Measurements from ENCODE around the gene KRT74.

Gene KRT74

DNA sequence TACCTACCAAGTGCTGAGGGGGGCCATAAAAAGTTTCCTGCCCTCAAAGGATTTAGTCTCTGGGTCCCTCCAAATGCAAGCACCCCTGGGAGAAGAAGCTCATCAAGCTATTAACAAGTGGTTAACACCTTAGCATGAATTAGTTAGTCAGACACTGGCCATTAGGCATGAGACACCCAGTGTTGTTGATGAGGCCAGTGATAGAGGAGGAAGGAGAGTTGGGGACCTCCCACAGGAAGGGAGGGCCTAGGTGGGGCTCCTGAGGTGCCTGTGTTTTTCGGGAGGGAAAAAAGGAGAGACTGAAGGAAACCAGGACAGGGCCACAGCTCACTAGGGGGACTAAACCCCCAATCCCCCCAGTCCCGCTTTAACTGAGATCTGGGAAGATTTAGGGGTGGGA lies 16.2 kb downstream of the KRT74 start:
- Histone ChIP-seq H4K20me1 (ENCODE audit: low read depth, low read length) (no peaks in the 10 kb centered on the region), H3K4me2 (ENCODE audit: low read depth, low read length, poor library complexity, severe bottlenecking) (no peak overlapping the region), H3K4me3 (ENCODE audit: insufficient read depth, low read length, poor library complexity, severe bottlenecking) (no peak overlapping the region), H3K36me3 (ENCODE audit: low read length) (no peaks in the 10 kb centered on the region), H3K9me3 (ENCODE audit: insufficient read depth, low read length) (no peaks in the 10 kb centered on the region), H3F3A (ENCODE audit: insufficient read depth) (no peaks in the 10 kb centered on the region), H3K9ac (ENCODE audit: low read length) (no peak overlapping the region), H3K9me2 (replicated peaks; ENCODE audit: insufficient read depth, low read length) (no peaks in the 10 kb centered on the region), H3K79me2 (ENCODE audit: insufficient read depth, low read length) (no peaks in the 10 kb centered on the region), H2AFZ (ENCODE audit: low read depth, low read length, severe bottlenecking) (no peak overlapping the region), H3K27me3 (ENCODE audit: low read length) (no peaks in the 10 kb centered on the region), H3K27ac (ENCODE audit: low read depth, low read length) (no peak overlapping the region)
- no peak for TF ChIP-seq EZH2phosphoT487 (conservative IDR thresholded peaks at IDR 0.05; ENCODE audit: low read length)
- TF ChIP-seq, protein P1, sequence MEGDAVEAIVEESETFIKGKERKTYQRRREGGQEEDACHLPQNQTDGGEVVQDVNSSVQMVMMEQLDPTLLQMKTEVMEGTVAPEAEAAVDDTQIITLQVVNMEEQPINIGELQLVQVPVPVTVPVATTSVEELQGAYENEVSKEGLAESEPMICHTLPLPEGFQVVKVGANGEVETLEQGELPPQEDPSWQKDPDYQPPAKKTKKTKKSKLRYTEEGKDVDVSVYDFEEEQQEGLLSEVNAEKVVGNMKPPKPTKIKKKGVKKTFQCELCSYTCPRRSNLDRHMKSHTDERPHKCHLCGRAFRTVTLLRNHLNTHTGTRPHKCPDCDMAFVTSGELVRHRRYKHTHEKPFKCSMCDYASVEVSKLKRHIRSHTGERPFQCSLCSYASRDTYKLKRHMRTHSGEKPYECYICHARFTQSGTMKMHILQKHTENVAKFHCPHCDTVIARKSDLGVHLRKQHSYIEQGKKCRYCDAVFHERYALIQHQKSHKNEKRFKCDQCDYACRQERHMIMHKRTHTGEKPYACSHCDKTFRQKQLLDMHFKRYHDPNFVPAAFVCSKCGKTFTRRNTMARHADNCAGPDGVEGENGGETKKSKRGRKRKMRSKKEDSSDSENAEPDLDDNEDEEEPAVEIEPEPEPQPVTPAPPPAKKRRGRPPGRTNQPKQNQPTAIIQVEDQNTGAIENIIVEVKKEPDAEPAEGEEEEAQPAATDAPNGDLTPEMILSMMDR (IDR thresholded peaks at IDR 0.05; ENCODE audit: insufficient read depth, low read length, poor library complexity, severe bottlenecking): no peak

DNA sequence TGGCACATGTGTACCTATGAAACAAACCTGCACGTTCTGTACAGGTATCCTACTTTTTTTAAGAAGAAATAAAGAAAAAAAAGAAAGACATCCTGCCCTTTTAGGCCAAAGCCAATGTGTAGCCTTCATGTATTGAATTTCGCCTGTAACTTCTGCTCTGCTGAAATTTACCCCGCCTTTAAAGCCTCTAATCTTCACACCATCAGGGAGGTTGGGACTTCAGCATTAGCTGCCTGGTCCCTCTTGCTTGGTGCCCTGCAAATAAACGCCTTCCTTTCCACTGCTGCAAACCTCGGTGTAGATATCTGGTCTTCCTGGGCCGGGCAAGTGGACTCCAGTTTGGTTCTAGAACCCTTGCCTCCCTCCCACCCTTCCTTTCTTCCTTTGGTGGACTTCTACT lies 18.1 kb downstream of the KRT74 start:
- Histone ChIP-seq H3K36me3 (ENCODE audit: low read length) (no peaks in the 10 kb centered on the region), H3K4me3 (ENCODE audit: insufficient read depth, low read length, poor library complexity, severe bottlenecking) (no peak overlapping the region), H3K9me2 (replicated peaks; ENCODE audit: insufficient read depth, low read length) (no peaks in the 10 kb centered on the region), H3K4me2 (ENCODE audit: low read depth, low read length, poor library complexity, severe bottlenecking) (no peak overlapping the region), H3K9me3 (ENCODE audit: insufficient read depth, low read length) (no peaks in the 10 kb centered on the region), H3K79me2 (ENCODE audit: insufficient read depth, low read length) (no peaks in the 10 kb centered on the region), H2AFZ (ENCODE audit: low read depth, low read length, severe bottlenecking) (no peak overlapping the region), H3K27me3 (ENCODE audit: low read length) (no peaks in the 10 kb centered on the region), H3K9ac (ENCODE audit: low read length) (no peak overlapping the region), H4K20me1 (ENCODE audit: low read depth, low read length) (no peaks in the 10 kb centered on the region), H3F3A (ENCODE audit: insufficient read depth) (no peaks in the 10 kb centered on the region), H3K27ac (ENCODE audit: low read depth, low read length) (no peak overlapping the region)
- TF ChIP-seq, protein P1 (IDR thresholded peaks at IDR 0.05; ENCODE audit: insufficient read depth, low read length, poor library complexity, severe bottlenecking): no peak
- no peak for TF ChIP-seq EZH2phosphoT487 (conservative IDR thresholded peaks at IDR 0.05; ENCODE audit: low read length)

DNA sequence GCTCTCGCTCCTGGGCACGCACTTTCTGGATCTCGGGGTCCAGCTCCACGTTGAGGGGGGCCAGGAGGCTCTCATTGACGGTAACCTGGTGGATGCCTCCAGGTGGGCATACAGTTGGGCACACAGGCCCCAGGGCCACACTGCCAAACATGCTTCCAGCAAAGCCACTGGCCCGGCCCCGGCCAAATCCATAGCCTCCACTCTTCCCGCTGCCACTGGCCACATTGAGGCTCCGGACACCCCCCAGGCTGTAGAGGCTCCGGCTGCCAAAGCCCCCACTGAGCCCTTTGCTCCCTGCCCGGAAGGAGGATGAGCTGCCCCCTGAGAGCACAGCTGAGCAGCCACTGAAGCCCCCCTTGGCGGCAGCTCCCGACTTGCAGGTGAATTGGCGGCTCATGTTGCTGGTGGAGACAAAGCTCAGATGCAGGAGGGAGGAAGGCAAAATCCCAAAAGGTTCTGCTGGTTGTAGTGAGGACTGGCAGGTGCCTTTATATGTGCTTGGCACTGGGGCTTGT lies 20.9 kb downstream of the KRT74 start, which contains the start of gene KRT71:
KRT71 (minus strand) TSS at position 465 of the 515 bp plus-strand sequence; CDS start at position 397, 68 bp downstream.
- H3F3A ChIP-seq (ENCODE audit: insufficient read depth): no peaks in the 10 kb centered on the region
- H3K9ac ChIP-seq (ENCODE audit: low read length): no peak within 1 kb of the TSS
- H3K27me3 ChIP-seq (ENCODE audit: low read length): no peaks in the 10 kb centered on the region
- no peaks in the 10 kb centered on the region for H3K36me3 ChIP-seq (ENCODE audit: low read length)
- H3K9me3 ChIP-seq (ENCODE audit: insufficient read depth, low read length): no peaks in the 10 kb centered on the region
- no peaks in the 10 kb centered on the region for H4K20me1 ChIP-seq (ENCODE audit: low read depth, low read length)
- H3K9me2 ChIP-seq (replicated peaks; ENCODE audit: insufficient read depth, low read length): no peaks in the 10 kb centered on the region
- no peak within 1 kb of the TSS for H3K4me2 ChIP-seq (ENCODE audit: low read depth, low read length, poor library complexity, severe bottlenecking)
- no peaks in the 10 kb centered on the region for H3K79me2 ChIP-seq (ENCODE audit: insufficient read depth, low read length)
- no peak within 1 kb of the TSS for H2AFZ ChIP-seq (ENCODE audit: low read depth, low read length, severe bottlenecking)
- no peak for TF ChIP-seq EZH2phosphoT487 (conservative IDR thresholded peaks at IDR 0.05; ENCODE audit: low read length)
- TF ChIP-seq, protein P1 (IDR thresholded peaks at IDR 0.05; ENCODE audit: insufficient read depth, low read length, poor library complexity, severe bottlenecking): no peak
- no peak within 1 kb of the TSS for H3K4me3 ChIP-seq (ENCODE audit: insufficient read depth, low read length, poor library complexity, severe bottlenecking)
- H3K27ac ChIP-seq (ENCODE audit: low read depth, low read length): no peak within 1 kb of the TSS
